Measurements from ENCODE around the gene HECTD4. TPM values are rescaled to one million over a fixed set of nuclear protein-coding genes. Genes with fewer than 3 reads are reported as not detected.
"Not testable (repeated sequence)": the region's sequence is repeated elsewhere in the genome, so short reads cannot be mapped to it uniquely, and the experiment has no call there.

The HECTD4 gene
- total RNA-seq, 1 experiment from 2014 or later: 4.6 TPM

DNA sequence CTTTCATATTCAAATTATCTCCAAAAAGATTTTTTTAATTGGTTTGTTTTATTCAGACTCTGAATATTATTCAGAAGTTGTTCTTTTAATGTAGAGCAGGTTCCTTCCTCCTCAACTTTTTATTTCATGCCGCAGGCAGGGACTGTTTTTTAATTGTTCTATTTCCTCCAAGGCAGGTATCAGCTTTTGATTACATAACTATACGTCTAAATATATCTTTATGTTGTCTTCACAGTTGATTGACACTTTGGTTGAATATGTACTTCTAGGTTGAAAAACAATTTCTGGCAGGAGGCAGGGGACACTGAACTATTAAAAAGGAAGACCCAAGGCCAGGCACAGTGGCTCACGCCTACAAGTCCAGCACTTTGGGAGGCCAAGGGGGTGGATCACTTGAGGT, 82.5 kb downstream of the HECTD4 start:
- DNase-seq (ENCODE audit: low spot score): no peak
- in situ Hi-C loops (cut with HindIII; ENCODE audit: low sequenced_read_pairs): no loop called here

DNA sequence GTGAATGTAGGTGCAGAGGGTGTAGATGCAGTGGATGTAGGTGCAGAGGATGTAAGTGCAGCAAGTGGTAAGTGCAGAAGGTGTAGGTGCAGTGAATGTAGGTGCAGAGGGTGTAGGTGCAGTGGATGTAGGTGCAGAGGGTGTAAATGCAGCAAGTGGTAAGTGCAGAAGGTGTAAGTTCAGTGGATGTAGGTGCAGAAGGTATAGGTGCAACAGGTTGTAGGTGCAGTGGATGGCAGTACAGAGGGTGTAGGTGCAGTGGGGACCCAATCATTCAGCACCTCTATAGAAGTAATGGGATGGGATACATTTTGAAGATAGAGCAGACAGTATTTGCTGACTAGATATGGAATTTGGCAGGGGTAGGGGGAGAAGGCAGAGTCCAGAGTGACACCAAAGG, 85.0 kb downstream of the HECTD4 start:
- in situ Hi-C loops (cut with HindIII; ENCODE audit: low sequenced_read_pairs): no loop called here
- DNase-seq (ENCODE audit: low spot score): no peak

DNA sequence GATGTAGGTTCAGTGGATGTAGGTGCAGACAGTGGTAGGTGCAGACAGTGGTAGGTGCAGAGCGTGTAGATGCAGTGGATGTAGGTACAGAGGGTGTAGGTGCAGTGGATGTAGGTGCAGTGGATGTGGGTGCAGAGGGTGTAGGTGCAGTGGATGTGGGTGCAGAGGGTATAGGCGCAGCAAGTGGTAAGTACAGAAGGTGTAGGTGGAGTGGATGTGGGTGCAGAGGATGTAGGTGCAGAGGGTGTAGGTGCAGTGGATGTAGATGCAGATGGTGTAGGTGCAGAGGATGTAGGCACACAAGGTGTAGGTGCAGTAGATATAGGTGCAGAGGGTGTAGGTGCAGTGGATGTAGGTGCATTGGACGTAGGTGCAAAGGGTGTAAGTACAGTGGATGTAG, 86.0 kb downstream of the HECTD4 start:
- DNase-seq (ENCODE audit: low spot score): no peak
- in situ Hi-C loops (cut with HindIII; ENCODE audit: low sequenced_read_pairs): no loop called here

GRCh38 chr12:112294793-112295192, 87.4 kb downstream of the HECTD4 start:
- in situ Hi-C loops (cut with HindIII; ENCODE audit: low sequenced_read_pairs): no loop called here
- no peak for DNase-seq (ENCODE audit: low spot score)

- no peak for DNase-seq (ENCODE audit: low spot score)
- in situ Hi-C loops (cut with HindIII; ENCODE audit: low sequenced_read_pairs): no loop called here
Measured at GRCh38 chr12:112288638-112289037, 93.6 kb downstream of the HECTD4 start.

DNA sequence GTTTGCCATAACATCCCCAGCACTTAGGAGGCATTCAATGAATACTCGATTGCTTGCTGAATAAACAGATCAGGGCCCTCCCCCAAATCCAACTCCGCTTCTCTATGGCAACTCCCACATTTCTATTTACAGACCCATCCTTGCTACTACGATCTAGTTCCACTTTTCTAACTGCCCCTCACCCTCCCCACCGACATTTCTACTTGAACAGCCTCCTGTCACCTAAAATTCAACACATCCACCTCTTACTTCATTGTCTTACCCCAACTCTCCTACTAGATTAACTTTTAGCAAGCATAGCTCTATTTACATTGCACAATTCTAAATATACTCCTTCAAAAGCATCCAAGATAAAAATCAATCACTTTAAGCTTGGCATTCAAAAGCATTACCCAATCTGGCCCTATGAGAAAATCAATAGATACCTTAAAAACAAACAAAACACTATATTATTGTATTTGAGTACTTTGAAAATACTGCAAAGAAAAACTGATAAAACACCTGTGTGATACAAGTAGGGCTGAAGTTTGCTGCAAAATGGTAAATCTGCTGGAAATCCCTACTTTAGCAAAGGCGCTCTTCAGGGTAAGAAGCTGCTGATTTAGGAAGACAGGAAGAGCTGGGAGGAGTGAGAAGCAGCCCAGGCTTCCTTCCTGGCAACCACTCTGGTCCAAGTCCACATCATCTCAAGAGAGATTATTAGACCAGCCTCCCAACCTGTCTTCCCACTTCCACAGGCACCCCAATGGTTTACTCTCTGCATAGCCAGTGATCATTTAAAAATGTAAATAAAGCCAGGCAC, 96.4 kb downstream of the HECTD4 start:
- DNase-seq (ENCODE audit: low spot score): no peak
- in situ Hi-C loops (cut with HindIII; ENCODE audit: low sequenced_read_pairs): no loop called here

DNA sequence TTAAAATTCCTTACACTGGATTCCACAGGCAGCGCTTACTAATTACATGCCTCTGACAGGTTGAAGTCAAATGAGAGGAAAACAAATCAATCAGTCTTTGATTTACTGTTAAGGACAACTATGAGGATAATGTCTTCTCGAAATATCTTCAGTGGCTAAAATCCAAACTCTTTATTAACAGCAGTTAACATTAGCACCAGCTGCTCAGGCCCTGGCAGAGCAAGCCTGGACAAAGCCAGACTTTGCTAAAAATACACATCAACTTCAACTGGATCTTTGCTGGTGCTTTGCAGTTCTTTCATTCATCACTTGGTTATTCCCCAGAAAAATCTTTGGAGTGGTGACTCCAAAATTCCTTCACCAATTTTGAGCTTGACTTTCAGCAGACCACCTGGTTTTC, 98.7 kb downstream of the HECTD4 start:
- in situ Hi-C loops (cut with HindIII; ENCODE audit: low sequenced_read_pairs): no loop called here
- DNase-seq (ENCODE audit: low spot score): peak; percentile 63

DNA sequence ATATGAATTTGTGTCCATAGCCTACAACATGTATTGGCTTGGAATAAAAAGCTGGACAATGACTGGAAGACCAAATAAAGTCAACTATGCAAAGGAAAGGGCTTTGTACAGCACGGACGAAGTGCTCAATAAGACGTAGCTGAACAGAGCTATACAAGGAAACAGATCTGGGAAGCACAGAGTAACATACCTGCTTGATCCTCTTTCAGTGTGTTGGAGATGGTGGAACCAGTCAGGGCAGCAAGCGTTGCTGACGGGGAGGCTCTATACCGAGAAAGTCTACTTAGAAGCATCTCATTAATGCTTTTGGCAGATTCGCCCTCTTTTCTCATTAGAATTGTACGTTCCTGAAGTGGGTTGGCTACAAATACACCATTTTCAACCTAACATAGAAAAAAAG, 99.3 kb downstream of the HECTD4 start:
- peak; percentile 70 for DNase-seq (ENCODE audit: low spot score)
- in situ Hi-C loops (cut with HindIII; ENCODE audit: low sequenced_read_pairs): no loop called here

DNA sequence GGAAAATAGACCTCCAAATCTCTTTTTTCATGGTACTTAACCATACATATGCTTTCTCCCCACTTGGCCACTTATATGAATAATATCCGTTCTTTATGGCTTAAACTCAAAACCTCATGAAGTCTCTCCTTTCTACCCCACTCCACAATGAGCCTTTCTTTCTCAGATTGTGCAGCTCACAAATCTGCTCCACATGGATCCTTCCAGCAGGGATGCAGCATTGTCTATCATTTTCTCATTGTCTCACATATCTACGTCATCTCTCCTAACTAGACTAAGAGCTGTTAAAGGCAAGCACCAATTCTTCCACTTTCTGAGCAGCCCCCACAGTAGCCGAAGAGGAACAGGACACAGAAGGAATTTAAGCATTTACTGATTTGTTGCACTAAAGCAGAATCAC, 106.4 kb downstream of the HECTD4 start:
- in situ Hi-C loops (cut with HindIII; ENCODE audit: low sequenced_read_pairs): no loop called here

DNA sequence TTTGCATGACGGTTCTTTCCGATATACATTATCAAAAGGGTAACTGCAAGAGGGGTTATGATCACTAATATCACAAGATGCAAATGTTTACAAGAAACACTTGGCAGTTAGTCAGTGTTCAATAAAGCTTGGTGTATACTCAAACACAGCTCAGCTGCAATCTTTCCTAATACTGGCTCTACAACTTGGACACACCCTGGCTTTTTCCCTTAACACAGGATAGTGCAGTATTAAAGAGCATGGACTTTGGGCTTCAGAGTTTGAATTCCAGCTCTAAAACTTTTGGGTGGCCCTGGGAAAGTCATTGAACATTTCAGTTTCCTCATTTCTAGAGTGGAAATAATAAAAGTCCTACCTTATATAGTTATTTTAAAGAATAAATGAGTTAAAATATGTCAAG, 107.0 kb downstream of the HECTD4 start:
- no peak for DNase-seq (ENCODE audit: low spot score)
- in situ Hi-C loops (cut with HindIII; ENCODE audit: low sequenced_read_pairs): no loop called here

More for the DNA sequence above, 106.4 kb downstream of the HECTD4 start:
- no peak for DNase-seq (ENCODE audit: low spot score)

DNA sequence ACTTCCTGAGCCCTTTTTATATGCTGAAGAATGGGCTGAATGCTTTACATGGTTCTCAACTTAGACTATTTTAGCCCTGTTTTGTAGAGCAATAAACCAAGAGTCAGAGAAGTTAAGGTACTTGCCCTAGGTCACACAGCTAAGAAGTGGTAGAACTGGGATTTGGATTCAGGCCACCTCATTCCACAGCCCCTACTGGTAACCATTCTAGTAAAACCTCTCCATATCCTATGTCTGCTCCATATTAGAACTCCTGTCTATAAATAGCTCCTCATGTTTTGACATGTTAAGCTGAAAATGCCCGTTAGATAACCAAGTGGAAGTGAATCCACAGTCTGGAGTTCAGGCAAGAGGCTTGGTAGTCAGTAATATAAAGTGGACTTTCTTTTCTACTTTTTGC, 111.6 kb downstream of the HECTD4 start:
- in situ Hi-C loops (cut with HindIII; ENCODE audit: low sequenced_read_pairs): no loop called here
- no peak for DNase-seq (ENCODE audit: low spot score)

GRCh38 chr12:112266473-112266872, 115.8 kb downstream of the HECTD4 start:
- DNase-seq (ENCODE audit: low spot score): no peak
- in situ Hi-C loops (cut with HindIII; ENCODE audit: low sequenced_read_pairs): no loop called here

DNA sequence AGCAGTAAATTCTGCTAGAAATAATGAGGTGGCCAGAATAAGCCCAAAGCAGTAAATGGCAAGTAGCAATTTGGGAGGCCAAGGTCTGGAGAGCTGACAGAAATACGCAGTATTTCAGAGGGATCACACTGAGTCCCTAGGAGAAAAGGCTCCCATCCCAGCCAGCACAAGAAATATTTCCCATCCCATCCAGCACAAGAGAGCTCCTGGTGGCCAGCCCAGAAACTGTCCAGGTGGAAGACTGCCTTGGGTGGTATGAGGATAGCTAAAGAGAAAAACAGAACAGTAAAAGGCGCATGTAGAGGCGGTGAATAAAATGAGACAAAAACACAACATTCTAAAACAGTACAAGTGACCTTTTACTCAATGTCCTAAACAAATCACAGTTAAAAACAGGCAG, 120.7 kb downstream of the HECTD4 start:
- DNase-seq (ENCODE audit: low spot score): peak; percentile 96
- in situ Hi-C loops (cut with HindIII; ENCODE audit: low sequenced_read_pairs): no loop called here

DNA sequence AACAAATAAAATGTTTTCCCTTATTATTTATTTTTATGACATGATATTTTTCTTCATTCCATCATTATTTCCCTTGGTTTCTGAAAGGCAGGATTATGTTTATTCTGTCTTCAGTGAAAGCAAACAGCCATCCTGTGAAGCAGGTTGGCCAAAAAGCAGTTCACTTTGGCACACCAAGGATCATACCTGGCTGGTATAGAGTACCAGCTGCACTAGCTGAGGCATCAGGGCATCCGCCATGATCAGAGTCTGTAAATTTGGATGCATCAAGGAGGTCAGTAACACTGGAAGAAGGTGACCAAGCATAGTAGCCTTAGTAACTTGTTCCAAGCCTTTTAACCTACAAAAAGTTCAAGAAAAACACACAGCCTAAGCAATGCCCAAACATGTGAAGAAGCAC, 123.3 kb downstream of the HECTD4 start:
- in situ Hi-C loops (cut with HindIII; ENCODE audit: low sequenced_read_pairs): no loop called here

DNA sequence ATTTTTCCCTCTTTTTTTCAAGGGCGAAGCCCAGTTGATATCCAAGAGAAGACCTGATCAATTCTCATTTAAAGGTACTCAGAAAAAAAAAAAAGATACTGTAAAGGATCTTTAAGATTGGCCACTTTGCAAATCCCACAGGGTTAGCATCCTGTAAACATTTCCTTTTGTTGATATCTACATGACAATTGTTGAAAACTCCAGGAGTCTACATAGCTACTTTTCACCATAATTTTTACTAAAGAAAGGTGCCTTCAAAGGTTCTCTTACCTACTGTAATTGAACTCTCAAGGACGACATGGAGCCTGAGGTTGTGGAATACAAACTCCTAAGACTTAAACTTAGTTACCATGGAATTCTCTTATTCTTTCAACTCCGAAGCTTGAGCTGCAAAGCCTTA, 125.5 kb downstream of the HECTD4 start:
- DNase-seq (ENCODE audit: low spot score): no peak
- in situ Hi-C loops (cut with HindIII; ENCODE audit: low sequenced_read_pairs): no loop called here

More for the DNA sequence above, 123.3 kb downstream of the HECTD4 start:
- peak; percentile 82 for DNase-seq (ENCODE audit: low spot score)

GRCh38 chr12:112252184-112252583, 130.0 kb downstream of the HECTD4 start:
- in situ Hi-C loops (cut with HindIII; ENCODE audit: low sequenced_read_pairs): no loop called here
- DNase-seq (ENCODE audit: low spot score): no peak

DNA sequence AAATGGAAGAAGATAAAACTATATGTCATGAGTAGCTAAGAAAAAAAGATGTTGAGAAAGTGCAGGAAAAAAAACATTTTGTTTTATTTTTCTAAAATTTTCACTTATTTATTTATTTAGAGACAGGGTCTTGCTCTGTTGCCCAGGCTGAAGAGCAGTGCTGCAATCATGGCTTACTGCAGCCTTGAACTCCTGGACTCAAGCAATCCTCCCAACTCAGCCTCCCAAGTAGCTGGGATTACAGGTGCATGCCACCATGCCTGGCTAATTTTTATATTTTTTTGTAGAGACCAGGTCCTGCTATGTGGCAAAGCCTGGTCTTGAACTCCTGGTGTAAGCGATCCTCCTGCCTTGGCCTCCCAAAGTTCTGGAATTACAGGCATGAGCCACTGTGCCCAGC, 137.3 kb downstream of the HECTD4 start:
- in situ Hi-C loops (cut with HindIII; ENCODE audit: low sequenced_read_pairs); DNase-seq (ENCODE audit: low spot score): not testable (repeated sequence)

- DNase-seq (ENCODE audit: low spot score): peak; percentile 86
- in situ Hi-C loops (cut with HindIII; ENCODE audit: low sequenced_read_pairs): no loop called here
Measured at GRCh38 chr12:112243255-112244110, 138.7 kb downstream of the HECTD4 start.

DNA sequence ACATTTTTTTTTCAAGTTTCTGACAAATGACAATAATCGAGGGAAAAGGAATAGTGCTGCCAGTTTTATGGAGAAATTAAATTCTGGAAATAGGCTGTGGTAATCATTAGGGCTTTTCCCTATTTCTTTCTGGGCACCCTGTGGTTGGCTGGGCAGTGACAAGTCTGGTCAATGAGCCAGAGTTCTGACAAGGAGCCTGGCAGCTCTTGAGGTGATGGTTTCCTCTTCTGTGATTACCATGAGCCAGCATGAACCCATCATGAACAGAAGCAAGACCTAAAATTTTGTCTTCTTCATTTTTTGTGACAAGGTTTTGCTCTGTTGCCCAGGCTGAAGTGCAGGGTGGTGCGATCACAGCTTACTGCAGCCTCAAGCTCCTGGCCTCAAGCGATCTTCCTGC, 141.1 kb downstream of the HECTD4 start:
- in situ Hi-C loops (cut with HindIII; ENCODE audit: low sequenced_read_pairs): no loop called here
- DNase-seq (ENCODE audit: low spot score): peak; percentile 82

DNA sequence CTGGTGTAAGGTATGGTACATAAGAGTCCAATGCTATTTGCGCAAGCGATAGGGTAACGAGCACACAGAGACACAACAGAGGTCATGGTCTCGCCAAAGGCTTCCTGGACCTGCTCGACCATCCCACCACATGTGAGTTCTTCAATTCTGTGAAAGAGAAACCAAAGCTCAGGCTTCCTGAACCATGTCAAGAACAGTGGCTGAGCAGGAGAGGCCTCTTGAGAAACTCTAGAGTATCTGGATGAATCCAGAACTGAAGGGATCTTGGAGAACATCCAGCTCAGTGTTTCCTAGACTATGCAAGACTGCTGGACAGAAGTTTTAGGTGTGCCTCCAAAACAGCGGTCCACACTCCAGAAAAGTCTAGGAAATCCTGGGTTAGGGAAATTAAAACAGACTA, 142.3 kb downstream of the HECTD4 start:
- no peak for DNase-seq (ENCODE audit: low spot score)
- in situ Hi-C loops (cut with HindIII; ENCODE audit: low sequenced_read_pairs): no loop called here

Measured in G401 (cell line).